ENCODE measurements around the gene TXNL4A. TPM values are rescaled to one million over a fixed set of nuclear protein-coding genes. Genes with fewer than 3 reads are reported as not detected.
"Not testable (repeated sequence)": the region's sequence is repeated elsewhere in the genome, so short reads cannot be mapped to it uniquely, and the experiment has no call there.

TXNL4A gene
- total RNA-seq, 2 donors from 2014 or later: 115 to 197 TPM

GRCh38 chr18:80010551-80010906, 22.2 kb upstream of the TXNL4A start:
- Mint-ChIP-seq H3K27me3 (no peaks in the 10 kb centered on the region), H3K4me1 (no peaks in the 10 kb centered on the region), H3K27ac (no peak overlapping the region), H3K4me3 (no peak overlapping the region), H3K36me3 (ENCODE audit: low read depth) (peaks cover 4% of the 10 kb centered on the region), H3K9me3 (peaks cover 10% of the 10 kb centered on the region)
- no peak for ATAC-seq (replicated peaks)

GRCh38 chr18:80009661-80010550, 21.5 kb upstream of the TXNL4A start:
- no peak for ATAC-seq (replicated peaks)
- no peaks in the 10 kb centered on the region for H3K4me1 Mint-ChIP-seq
- peaks cover 4% of the 10 kb centered on the region for H3K36me3 Mint-ChIP-seq (ENCODE audit: low read depth)
- H3K27me3 Mint-ChIP-seq: no peaks in the 10 kb centered on the region
- no peak overlapping the region for H3K4me3 Mint-ChIP-seq
- no peak overlapping the region for H3K27ac Mint-ChIP-seq
- H3K9me3 Mint-ChIP-seq: peaks cover 10% of the 10 kb centered on the region

- no peaks in the 10 kb centered on the region for H3K27me3 Mint-ChIP-seq
- H3K27ac Mint-ChIP-seq: no peak overlapping the region
- no peaks in the 10 kb centered on the region for H3K9me3 Mint-ChIP-seq
- no peak overlapping the region for H3K4me3 Mint-ChIP-seq
- no peak for ATAC-seq (replicated peaks)
- no peaks in the 10 kb centered on the region for H3K4me1 Mint-ChIP-seq
- H3K36me3 Mint-ChIP-seq (ENCODE audit: low read depth): peaks cover 4% of the 10 kb centered on the region
These were observed 18.4 kb upstream of the TXNL4A start for GRCh38 chr18:80006724-80007123.

- no peaks in the 10 kb centered on the region for H3K27me3 Mint-ChIP-seq
- H3K4me3 Mint-ChIP-seq: no peak overlapping the region
- H3K27ac Mint-ChIP-seq: no peak overlapping the region
- no peak for ATAC-seq (replicated peaks)
- H3K9me3 Mint-ChIP-seq: peaks cover 6% of the 10 kb centered on the region
- H3K4me1 Mint-ChIP-seq: peaks cover 5% of the 10 kb centered on the region
- peaks cover 4% of the 10 kb centered on the region for H3K36me3 Mint-ChIP-seq (ENCODE audit: low read depth)
These were observed 16.4 kb upstream of the TXNL4A start for GRCh38 chr18:80004600-80005342.

GRCh38 chr18:80002468-80002867, 14.1 kb upstream of the TXNL4A start:
- Mint-ChIP-seq H3K27me3 (no peaks in the 10 kb centered on the region), H3K27ac (no peak overlapping the region), H3K4me3 (no peak overlapping the region), H3K4me1 (peaks cover 7% of the 10 kb centered on the region), H3K36me3 (ENCODE audit: low read depth) (no peaks in the 10 kb centered on the region), H3K9me3 (peaks cover 8% of the 10 kb centered on the region)
- no peak for ATAC-seq (replicated peaks)

- H3K27ac Mint-ChIP-seq: no peak overlapping the region
These were observed 12.5 kb upstream of the TXNL4A start for GRCh38 chr18:80000877-80001276.

GRCh38 chr18:79999701-80000100, 11.3 kb upstream of the TXNL4A start:
- H3K27me3 Mint-ChIP-seq; H3K4me1 Mint-ChIP-seq; H3K36me3 Mint-ChIP-seq (ENCODE audit: low read depth); H3K9me3 Mint-ChIP-seq; H3K4me3 Mint-ChIP-seq: not testable (repeated sequence)
- peak overlapping the region; percentile 36 for H3K27ac Mint-ChIP-seq
- peak; percentile 65 for ATAC-seq (replicated peaks)

More at GRCh38 chr18:80000877-80001276, 12.5 kb upstream of the TXNL4A start:
- Mint-ChIP-seq H3K4me3 (no peak overlapping the region), H3K27me3 (no peaks in the 10 kb centered on the region), H3K4me1 (peaks cover 7% of the 10 kb centered on the region), H3K9me3 (peaks cover 8% of the 10 kb centered on the region), H3K36me3 (ENCODE audit: low read depth) (no peaks in the 10 kb centered on the region)
- no peak for ATAC-seq (replicated peaks)

GRCh38 chr18:79991494-79991893, 3.1 kb upstream of the TXNL4A start:
- H3K27ac Mint-ChIP-seq: no peak overlapping the region
- peaks cover 14% of the 10 kb centered on the region for H3K36me3 Mint-ChIP-seq (ENCODE audit: low read depth)
- H3K9me3 Mint-ChIP-seq: no peaks in the 10 kb centered on the region
- no peak overlapping the region for H3K4me3 Mint-ChIP-seq
- no peak for ATAC-seq (replicated peaks)
- no peaks in the 10 kb centered on the region for H3K27me3 Mint-ChIP-seq
- H3K4me1 Mint-ChIP-seq: peaks cover 8% of the 10 kb centered on the region

- H3K4me1 Mint-ChIP-seq: peaks cover 14% of the 10 kb centered on the region
- H3K36me3 Mint-ChIP-seq (ENCODE audit: low read depth): peaks cover 37% of the 10 kb centered on the region
- H3K4me3 Mint-ChIP-seq: peak overlapping the region; percentile 95
- H3K27me3 Mint-ChIP-seq: no peaks in the 10 kb centered on the region
- peak overlapping the region; percentile 94 for H3K27ac Mint-ChIP-seq
- ATAC-seq (replicated peaks): no peak
- H3K9me3 Mint-ChIP-seq: no peaks in the 10 kb centered on the region
These were observed 783 bp upstream of the TXNL4A start for GRCh38 chr18:79989195-79989497.

- Mint-ChIP-seq H3K36me3 (ENCODE audit: low read depth) (peaks cover 48% of the 10 kb centered on the region), H3K27ac (peak overlapping the region; percentile 93), H3K27me3 (no peaks in the 10 kb centered on the region), H3K9me3 (no peaks in the 10 kb centered on the region), H3K4me1 (peaks cover 19% of the 10 kb centered on the region), H3K4me3 (peak overlapping the region; percentile 95)
- peak; percentile 69 for ATAC-seq (replicated peaks)
These were observed 302 bp downstream of the TXNL4A start for GRCh38 chr18:79988071-79988450.

- no peaks in the 10 kb centered on the region for H3K9me3 Mint-ChIP-seq
- H3K36me3 Mint-ChIP-seq (ENCODE audit: low read depth): peaks cover 50% of the 10 kb centered on the region
- peaks cover 21% of the 10 kb centered on the region for H3K4me1 Mint-ChIP-seq
- ATAC-seq (replicated peaks): no peak
- peak overlapping the region; percentile 95 for H3K4me3 Mint-ChIP-seq
- H3K27ac Mint-ChIP-seq: peak overlapping the region; percentile 93
- no peaks in the 10 kb centered on the region for H3K27me3 Mint-ChIP-seq
These were observed 797 bp downstream of the TXNL4A start for GRCh38 chr18:79987566-79987965.

GRCh38 chr18:79986726-79987125, 1.6 kb downstream of the TXNL4A start:
- Mint-ChIP-seq H3K4me1 (peaks cover 29% of the 10 kb centered on the region), H3K9me3 (no peaks in the 10 kb centered on the region), H3K4me3 (peak overlapping the region; percentile 95), H3K36me3 (ENCODE audit: low read depth) (peaks cover 59% of the 10 kb centered on the region), H3K27me3 (no peaks in the 10 kb centered on the region), H3K27ac (peak overlapping the region; percentile 93)
- ATAC-seq (replicated peaks): no peak

GRCh38 chr18:79985172-79985571, 3.2 kb downstream of the TXNL4A start:
- H3K36me3 Mint-ChIP-seq (ENCODE audit: low read depth): peaks cover 67% of the 10 kb centered on the region
- ATAC-seq (replicated peaks): no peak
- H3K27ac Mint-ChIP-seq: peak overlapping the region; percentile 29
- H3K4me3 Mint-ChIP-seq: peak overlapping the region; percentile 95
- no peaks in the 10 kb centered on the region for H3K9me3 Mint-ChIP-seq
- H3K27me3 Mint-ChIP-seq: no peaks in the 10 kb centered on the region
- peaks cover 32% of the 10 kb centered on the region for H3K4me1 Mint-ChIP-seq

- Mint-ChIP-seq H3K36me3 (ENCODE audit: low read depth) (peaks cover 81% of the 10 kb centered on the region), H3K27ac (peak overlapping the region; percentile 93), H3K9me3 (no peaks in the 10 kb centered on the region), H3K4me3 (peak overlapping the region; percentile 40), H3K4me1 (peaks cover 38% of the 10 kb centered on the region), H3K27me3 (no peaks in the 10 kb centered on the region)
- ATAC-seq (replicated peaks): no peak
These were observed 4.6 kb downstream of the TXNL4A start for GRCh38 chr18:79983793-79984192.

GRCh38 chr18:79983253-79983652, 5.1 kb downstream of the TXNL4A start:
- Mint-ChIP-seq H3K4me3 (peak overlapping the region; percentile 40), H3K36me3 (ENCODE audit: low read depth) (peaks cover 86% of the 10 kb centered on the region), H3K4me1 (peaks cover 38% of the 10 kb centered on the region), H3K27ac (peak overlapping the region; percentile 93), H3K27me3 (no peaks in the 10 kb centered on the region), H3K9me3 (no peaks in the 10 kb centered on the region)
- no peak for ATAC-seq (replicated peaks)
